GM12878 (cell line): ENCODE results near the gene MAPK1.
"Not testable (repeated sequence)": the region's sequence is repeated elsewhere in the genome, so short reads cannot be mapped to it uniquely, and the experiment has no call there.

Source experiments
- POLR2A ChIP-seq: IDR thresholded peaks from 2 replicates; pipeline ENCODE4 v1.6.1; 2011; ENCODE audit warnings: low read depth, mild to moderate bottlenecking, low read length
- TF ChIP-seq, protein P1 (sequence below): fragments of 450-650 bp; formaldehyde crosslinking; IDR thresholded peaks from 2 replicates; pipeline ENCODE4 v1.4.0; 2020; ENCODE audit warnings: mild to moderate bottlenecking, moderate library complexity

DNA sequence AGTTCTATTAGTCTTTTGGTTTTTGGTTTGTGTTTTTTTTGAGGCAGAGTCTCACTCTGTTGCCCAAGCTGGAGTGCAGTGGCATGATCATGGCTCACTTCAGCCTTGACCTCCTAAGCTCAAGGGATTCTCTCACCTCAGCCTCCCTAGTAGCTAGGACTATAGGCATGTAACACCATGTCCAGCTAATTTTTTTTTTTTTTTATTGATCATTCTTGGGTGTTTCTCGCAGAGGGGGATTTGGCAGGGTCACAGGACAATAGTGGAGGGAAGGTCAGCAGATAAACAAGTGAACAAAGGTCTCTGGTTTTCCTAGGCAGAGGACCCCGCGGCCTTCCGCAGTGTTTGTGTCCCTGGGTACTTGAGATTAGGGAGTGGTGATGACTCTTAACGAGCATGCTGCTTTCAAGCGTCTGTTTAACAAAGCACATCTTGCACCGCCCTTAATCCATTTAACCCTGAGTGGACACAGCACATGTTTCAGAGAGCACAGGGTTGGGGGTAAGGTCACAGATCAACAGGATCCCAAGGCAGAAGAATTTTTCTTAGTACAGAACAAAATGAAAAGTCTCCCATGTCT lies 15.4 kb upstream of the MAPK1 start:
- TF ChIP-seq POLR2A = not testable (repeated sequence)
- TF ChIP-seq, protein P1, sequence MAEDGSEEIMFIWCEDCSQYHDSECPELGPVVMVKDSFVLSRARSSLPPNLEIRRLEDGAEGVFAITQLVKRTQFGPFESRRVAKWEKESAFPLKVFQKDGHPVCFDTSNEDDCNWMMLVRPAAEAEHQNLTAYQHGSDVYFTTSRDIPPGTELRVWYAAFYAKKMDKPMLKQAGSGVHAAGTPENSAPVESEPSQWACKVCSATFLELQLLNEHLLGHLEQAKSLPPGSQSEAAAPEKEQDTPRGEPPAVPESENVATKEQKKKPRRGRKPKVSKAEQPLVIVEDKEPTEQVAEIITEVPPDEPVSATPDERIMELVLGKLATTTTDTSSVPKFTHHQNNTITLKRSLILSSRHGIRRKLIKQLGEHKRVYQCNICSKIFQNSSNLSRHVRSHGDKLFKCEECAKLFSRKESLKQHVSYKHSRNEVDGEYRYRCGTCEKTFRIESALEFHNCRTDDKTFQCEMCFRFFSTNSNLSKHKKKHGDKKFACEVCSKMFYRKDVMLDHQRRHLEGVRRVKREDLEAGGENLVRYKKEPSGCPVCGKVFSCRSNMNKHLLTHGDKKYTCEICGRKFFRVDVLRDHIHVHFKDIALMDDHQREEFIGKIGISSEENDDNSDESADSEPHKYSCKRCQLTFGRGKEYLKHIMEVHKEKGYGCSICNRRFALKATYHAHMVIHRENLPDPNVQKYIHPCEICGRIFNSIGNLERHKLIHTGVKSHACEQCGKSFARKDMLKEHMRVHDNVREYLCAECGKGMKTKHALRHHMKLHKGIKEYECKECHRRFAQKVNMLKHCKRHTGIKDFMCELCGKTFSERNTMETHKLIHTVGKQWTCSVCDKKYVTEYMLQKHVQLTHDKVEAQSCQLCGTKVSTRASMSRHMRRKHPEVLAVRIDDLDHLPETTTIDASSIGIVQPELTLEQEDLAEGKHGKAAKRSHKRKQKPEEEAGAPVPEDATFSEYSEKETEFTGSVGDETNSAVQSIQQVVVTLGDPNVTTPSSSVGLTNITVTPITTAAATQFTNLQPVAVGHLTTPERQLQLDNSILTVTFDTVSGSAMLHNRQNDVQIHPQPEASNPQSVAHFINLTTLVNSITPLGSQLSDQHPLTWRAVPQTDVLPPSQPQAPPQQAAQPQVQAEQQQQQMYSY (CRISPR knock-in tag) = not testable (repeated sequence)
